Neural progenitor cell (in vitro differentiated cells): Measurements from ENCODE around the gene ERC2.

Experiments used
- CTCF ChIP-seq: fragments of 200-600 bp; sonication (generic); IDR thresholded peaks from 2 replicates; pipeline ENCODE4 v1.5.1; 2017; ENCODE audit warnings: antibody characterized with exemption, mild to moderate bottlenecking
- EZH2 ChIP-seq: fragments of 200-600 bp; sonication (generic); IDR thresholded peaks from 2 replicates; pipeline ENCODE4 v1.6.1; 2017; ENCODE audit warnings: antibody characterized with exemption, mild to moderate bottlenecking, moderate library complexity

GRCh38 chr3:55792009-55792408 lies 676.3 kb downstream of the ERC2 start:
- no peak for TF ChIP-seq CTCF
- no peak for TF ChIP-seq EZH2
